ENCODE measurements around the gene NKAIN4. TPM values are rescaled to one million over a fixed set of nuclear protein-coding genes. Genes with fewer than 3 reads are reported as not detected.
A peak's percentile ranks its signal among the peaks of the same experiment; 100 is the strongest.

Gene NKAIN4
- total RNA-seq, 2 experiments from 2014 or later = not detected

DNA sequence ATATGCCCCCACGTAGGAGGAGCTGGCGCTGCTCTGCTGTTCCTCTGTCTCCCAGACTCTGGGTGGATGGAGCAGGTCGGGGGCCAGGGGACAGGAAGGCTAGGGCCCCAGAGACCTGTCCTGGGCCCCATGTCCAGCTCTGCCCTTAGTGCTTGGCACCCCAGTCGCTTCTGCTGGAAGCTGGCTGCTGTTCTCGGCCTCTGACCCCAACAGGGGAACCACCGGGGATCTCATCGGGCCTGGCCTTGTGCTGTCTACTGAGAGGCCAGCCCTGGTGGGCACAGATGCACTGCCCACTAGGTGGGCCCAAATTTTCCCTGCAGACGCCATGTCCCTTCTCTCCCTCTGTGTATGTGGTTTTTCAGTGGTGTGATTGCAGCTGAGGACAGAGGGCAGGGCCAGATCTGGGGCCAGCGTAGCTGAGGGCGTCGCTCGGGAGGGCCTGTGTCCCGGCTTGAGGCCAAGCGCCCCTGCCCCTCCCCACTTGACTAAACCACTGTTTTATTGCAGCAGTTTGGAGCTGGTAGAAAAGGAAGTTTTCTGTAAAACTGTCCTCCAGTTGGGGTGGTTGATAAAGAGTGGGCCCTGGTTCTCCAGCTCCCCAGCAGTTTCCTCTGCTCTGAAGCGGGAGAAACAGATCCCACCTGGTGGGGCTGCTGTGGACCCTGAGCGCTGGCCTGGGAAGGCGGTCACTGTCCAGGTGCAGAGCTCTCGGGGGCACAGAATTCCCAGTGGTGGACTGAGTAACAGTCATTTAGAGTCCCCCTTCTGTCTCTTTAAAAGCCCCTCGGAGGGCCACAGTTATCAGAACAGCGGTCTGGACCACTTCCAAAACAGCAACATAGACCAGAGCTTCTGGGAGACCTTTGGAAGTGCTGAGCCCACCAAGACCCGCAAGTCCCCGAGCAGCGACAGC is 32.8 kb upstream of the NKAIN4 start:
- ChIA-PET CTCF (no interaction called here), POLR2A (interaction anchor here (1.1 kb wide), 1 partner anchor 10 kb away, joined by 3 read pairs; no protein-coding TSS in a partner anchor)
- no peak for DNase-seq
- Mint-ChIP-seq H3K27ac (no peak overlapping the region), H3K4me1 (ENCODE audit: low read depth) (peaks cover 4% of the 10 kb centered on the region), H3K36me3 (ENCODE audit: low read depth) (peaks cover 3% of the 10 kb centered on the region), H3K9me3 (ENCODE audit: insufficient read depth) (no peaks in the 10 kb centered on the region), H3K27me3 (ENCODE audit: low read depth) (no peaks in the 10 kb centered on the region), H3K4me3 (no peak overlapping the region)
- no peak for ATAC-seq

DNA sequence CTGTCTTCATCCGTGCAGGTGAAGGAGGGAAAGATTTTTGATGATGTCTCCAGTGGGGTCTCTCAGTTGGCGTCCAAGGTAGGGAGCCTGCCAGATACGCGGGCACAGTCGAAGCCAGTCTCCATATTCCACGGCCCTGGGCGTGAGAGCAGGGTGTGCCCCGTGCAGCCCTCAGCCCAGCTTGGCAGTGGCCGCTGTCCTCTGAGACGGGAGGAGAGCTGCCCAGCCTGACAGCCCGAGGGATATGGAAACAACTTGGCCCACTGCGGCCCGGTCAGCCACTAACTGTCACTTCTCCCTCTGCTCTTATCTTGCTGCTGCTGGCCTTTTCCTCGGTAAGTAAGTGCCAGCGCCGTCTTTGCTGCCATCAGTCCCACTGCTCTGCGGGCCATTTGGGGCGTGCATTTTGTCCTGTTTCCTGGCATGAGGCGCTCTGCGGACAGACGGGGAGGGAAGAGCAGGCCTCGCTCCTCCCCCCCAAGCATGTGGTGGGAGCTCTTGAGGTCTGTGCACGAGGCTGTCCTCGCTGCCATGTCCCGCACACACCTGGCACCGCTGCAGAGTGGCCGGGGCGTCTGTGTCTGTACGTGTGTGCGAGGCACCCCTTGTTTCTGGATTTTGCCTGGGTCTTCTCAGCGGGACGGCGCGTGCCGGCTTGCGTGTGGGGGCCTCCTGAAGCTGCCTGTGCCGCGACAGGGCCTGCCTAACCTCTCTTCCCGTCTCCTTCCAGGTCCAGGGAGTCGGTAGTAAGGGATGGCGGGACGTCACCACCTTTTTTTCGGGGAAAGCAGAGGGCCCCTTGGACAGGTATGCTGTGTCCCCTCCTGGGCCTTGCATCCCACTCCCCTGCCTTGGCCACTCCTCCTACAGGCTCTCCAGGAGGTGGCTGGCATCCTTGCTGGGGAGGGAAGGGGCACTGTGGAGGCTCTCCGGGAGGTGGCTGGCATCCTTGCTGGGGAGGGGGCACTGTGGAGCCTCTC is 31.7 kb upstream of the NKAIN4 start:
- no peak for DNase-seq
- H3K27ac Mint-ChIP-seq = peak overlapping the region; percentile 60
- ChIA-PET POLR2A (interaction anchor here (1.0 to 1.1 kb wide), 2 partner anchors 9 to 10 kb away, joined by 3 read pairs; no protein-coding TSS in a partner anchor), CTCF (interaction anchor here (1.3 kb wide), 1 partner anchor 67 kb away, joined by 3 read pairs; no protein-coding TSS in a partner anchor)
- peaks cover 4% of the 10 kb centered on the region for H3K4me1 Mint-ChIP-seq (ENCODE audit: low read depth)
- ATAC-seq = no peak
- no peaks in the 10 kb centered on the region for H3K27me3 Mint-ChIP-seq (ENCODE audit: low read depth)
- H3K36me3 Mint-ChIP-seq (ENCODE audit: low read depth) = peaks cover 5% of the 10 kb centered on the region
- H3K9me3 Mint-ChIP-seq (ENCODE audit: insufficient read depth) = no peaks in the 10 kb centered on the region
- no peak overlapping the region for H3K4me3 Mint-ChIP-seq

DNA sequence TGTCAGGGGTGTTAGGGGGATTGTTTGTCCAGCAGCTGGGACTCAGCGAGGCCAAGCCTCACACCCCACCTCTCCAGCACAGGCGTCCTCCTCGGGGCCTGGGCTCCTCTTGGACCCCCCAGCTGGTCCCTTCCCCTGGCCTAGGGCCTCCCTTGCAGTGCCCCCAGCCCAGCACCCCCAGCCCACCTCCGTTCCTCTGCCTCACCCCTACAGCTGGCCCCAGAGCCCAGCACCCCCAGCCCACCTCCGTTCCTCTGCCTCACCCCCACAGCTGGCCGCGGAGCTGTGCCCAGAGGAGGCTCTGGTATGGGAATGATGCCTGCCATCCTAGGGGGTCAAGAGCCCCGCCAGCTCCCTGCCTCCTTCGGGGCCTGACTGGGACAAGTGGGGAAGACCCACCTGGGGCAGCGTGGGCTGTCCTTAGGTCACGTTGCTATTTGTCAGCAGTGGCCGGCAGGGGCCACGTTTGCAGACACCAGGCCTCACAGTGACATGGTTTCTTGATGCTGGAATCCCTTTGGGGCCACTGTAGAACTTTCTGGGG is 30.8 kb upstream of the NKAIN4 start:
- ChIA-PET CTCF (interaction anchor here (1.1 to 1.9 kb wide), 3 partner anchors 12 to 66 kb away, joined by 3 to 4 read pairs (median 3); partner anchors contain the start of gene ARFGAP1), POLR2A (interaction anchor here (1.0 to 2.8 kb wide), 3 partner anchors 9 to 14 kb away, joined by 3 to 7 read pairs (median 4); partner anchors contain the start of gene ARFGAP1)
- Mint-ChIP-seq H3K36me3 (ENCODE audit: low read depth) (peaks cover 8% of the 10 kb centered on the region), H3K4me1 (ENCODE audit: low read depth) (peaks cover 4% of the 10 kb centered on the region), H3K4me3 (peak overlapping the region; percentile 73), H3K9me3 (ENCODE audit: insufficient read depth) (no peaks in the 10 kb centered on the region), H3K27me3 (ENCODE audit: low read depth) (no peaks in the 10 kb centered on the region), H3K27ac (peak overlapping the region; percentile 85)
- no peak for DNase-seq
- ATAC-seq = no peak

DNA sequence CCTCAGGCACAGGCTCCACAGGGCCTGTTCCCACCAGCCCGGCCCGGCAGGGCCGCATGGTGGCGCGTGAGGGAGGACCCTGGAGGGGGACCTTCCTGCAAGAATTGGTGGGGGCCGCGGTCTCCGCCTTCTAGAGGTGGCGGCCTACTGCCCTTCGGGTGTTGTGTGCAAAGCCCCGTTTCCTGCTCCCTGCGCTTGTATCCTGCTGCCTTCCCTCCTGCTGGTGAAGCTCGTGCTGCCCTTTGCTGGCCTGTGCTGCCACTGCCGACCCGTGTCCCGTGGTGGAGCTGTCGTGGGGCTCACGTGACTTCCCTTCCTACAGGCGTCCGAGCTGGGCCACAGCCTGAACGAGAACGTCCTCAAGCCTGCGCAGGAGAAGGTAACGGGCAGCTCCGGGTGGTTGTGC is 30.3 kb upstream of the NKAIN4 start:
- ChIA-PET CTCF (interaction anchor here (1.1 to 1.9 kb wide), 3 partner anchors 12 to 66 kb away, joined by 3 to 4 read pairs (median 3); partner anchors contain the start of gene ARFGAP1), POLR2A (interaction anchor here (1.0 to 2.8 kb wide), 3 partner anchors 8 to 14 kb away, joined by 3 to 7 read pairs (median 4); partner anchors contain the start of gene ARFGAP1)
- DNase-seq (peak; percentile 29), ATAC-seq (peak; percentile 35)
- H3K9me3 Mint-ChIP-seq (ENCODE audit: insufficient read depth) = no peaks in the 10 kb centered on the region
- H3K4me3 Mint-ChIP-seq = peak overlapping the region; percentile 73
- no peaks in the 10 kb centered on the region for H3K27me3 Mint-ChIP-seq (ENCODE audit: low read depth)
- H3K27ac Mint-ChIP-seq = peak overlapping the region; percentile 85
- H3K36me3 Mint-ChIP-seq (ENCODE audit: low read depth) = peaks cover 8% of the 10 kb centered on the region
- peaks cover 4% of the 10 kb centered on the region for H3K4me1 Mint-ChIP-seq (ENCODE audit: low read depth)

DNA sequence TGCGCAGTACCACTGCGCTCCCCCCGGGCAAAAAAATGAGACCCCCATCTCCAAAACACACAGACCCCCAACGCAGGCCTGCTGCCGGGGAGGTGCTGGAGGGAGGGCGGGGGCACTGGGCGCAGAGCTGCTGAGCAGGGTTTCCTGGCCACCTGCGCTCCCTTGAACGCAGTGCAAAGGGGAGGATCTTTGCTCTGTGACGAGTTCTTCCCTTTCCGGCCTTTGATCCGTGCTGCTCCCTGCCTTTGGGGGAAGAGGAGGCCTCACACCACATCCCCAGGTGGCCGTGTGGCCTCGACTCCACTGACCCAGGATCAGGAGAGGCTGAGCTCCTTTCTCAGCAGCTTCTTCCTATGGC is 29.8 kb upstream of the NKAIN4 start:
- DNase-seq (peak; percentile 56), ATAC-seq (peak; percentile 69)
- H3K36me3 Mint-ChIP-seq (ENCODE audit: low read depth) = peaks cover 8% of the 10 kb centered on the region
- peak overlapping the region; percentile 73 for H3K4me3 Mint-ChIP-seq
- no peaks in the 10 kb centered on the region for H3K9me3 Mint-ChIP-seq (ENCODE audit: insufficient read depth)
- ChIA-PET CTCF (interaction anchor here (1.1 to 1.9 kb wide), 2 partner anchors 11 to 61 kb away, joined by 3 to 4 read pairs; partner anchors contain the start of gene ARFGAP1), POLR2A (interaction anchor here (1.3 to 2.8 kb wide), 2 partner anchors 11 to 13 kb away, joined by 4 to 7 read pairs; partner anchors contain the start of gene ARFGAP1)
- peaks cover 4% of the 10 kb centered on the region for H3K4me1 Mint-ChIP-seq (ENCODE audit: low read depth)
- no peaks in the 10 kb centered on the region for H3K27me3 Mint-ChIP-seq (ENCODE audit: low read depth)
- peak overlapping the region; percentile 83 for H3K27ac Mint-ChIP-seq

DNA sequence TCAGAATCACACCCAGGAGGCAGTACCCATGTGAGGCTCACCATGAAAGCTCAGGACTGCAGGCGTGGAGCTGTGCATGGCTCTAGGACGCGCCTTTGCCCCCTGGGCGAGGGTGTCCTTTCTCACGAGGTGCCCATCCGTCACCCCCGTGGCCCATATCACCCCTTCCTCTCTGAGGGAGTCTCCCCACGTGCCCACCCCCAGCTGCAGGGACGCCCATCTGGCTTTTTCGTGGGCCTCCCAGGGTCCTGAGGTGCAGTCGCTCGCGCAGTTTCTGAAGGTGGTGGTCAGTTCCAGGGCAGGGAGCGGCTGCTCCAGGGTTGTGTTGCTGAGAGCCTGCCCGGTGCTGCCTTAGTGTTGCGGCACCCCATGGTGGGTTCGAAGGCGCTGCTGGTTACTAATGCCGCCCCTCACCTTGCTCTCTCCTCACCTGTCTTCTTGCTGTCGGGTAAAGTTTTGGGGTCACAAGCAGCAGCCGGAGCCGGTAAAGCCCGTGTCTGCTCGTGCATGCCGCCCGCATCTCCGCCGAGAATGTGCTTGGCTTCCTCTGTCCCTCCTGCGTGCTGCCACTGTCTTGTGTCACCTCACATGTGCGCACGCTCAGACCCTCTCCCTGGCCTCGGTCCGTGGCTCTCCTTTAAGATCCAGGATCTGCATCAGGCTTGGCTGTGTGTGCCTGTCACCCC is 29.3 kb upstream of the NKAIN4 start:
- no peak for DNase-seq
- Mint-ChIP-seq H3K36me3 (ENCODE audit: low read depth) (peaks cover 11% of the 10 kb centered on the region), H3K9me3 (ENCODE audit: insufficient read depth) (no peaks in the 10 kb centered on the region), H3K27ac (peak overlapping the region; percentile 83), H3K4me3 (peak overlapping the region; percentile 73), H3K4me1 (ENCODE audit: low read depth) (peaks cover 4% of the 10 kb centered on the region), H3K27me3 (ENCODE audit: low read depth) (no peaks in the 10 kb centered on the region)
- CTCF ChIA-PET = interaction anchor here (1.9 kb wide), 1 partner anchor 11 kb away, joined by 4 read pairs; the partner anchor contains the start of gene ARFGAP1
- POLR2A ChIA-PET = interaction anchor here (2.8 kb wide), 1 partner anchor 11 kb away, joined by 7 read pairs; the partner anchor contains the start of gene ARFGAP1
- ATAC-seq = peak; percentile 4

DNA sequence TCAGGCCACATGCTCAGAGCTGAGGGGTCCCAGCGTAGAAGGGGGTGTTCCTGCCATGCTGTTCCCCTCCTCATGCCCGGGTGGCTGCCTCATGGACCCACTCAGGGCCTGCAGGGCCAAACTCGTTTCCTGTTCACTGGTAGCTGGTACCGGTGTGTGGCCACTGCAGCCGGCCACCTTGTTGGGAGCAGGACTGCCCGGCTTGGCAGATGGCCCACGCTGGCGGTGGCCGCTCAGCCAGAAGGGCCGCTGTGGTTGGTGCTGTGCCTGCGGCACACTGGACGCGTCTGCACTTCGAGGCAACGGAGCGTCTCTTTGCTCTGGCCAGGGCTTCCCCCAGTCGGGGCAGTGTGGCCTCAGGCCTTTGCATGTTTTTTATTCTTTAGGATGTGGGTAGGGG is 28.7 kb upstream of the NKAIN4 start:
- ChIA-PET CTCF (no interaction called here), POLR2A (interaction anchor here (0.7 to 2.8 kb wide), 2 partner anchors 10 to 12 kb away, joined by 3 to 7 read pairs; partner anchors contain the start of gene ARFGAP1)
- no peak for DNase-seq
- Mint-ChIP-seq H3K27me3 (ENCODE audit: low read depth) (no peaks in the 10 kb centered on the region), H3K4me3 (no peak overlapping the region), H3K27ac (no peak overlapping the region), H3K36me3 (ENCODE audit: low read depth) (peaks cover 11% of the 10 kb centered on the region), H3K4me1 (ENCODE audit: low read depth) (peaks cover 4% of the 10 kb centered on the region), H3K9me3 (ENCODE audit: insufficient read depth) (no peaks in the 10 kb centered on the region)
- no peak for ATAC-seq

DNA sequence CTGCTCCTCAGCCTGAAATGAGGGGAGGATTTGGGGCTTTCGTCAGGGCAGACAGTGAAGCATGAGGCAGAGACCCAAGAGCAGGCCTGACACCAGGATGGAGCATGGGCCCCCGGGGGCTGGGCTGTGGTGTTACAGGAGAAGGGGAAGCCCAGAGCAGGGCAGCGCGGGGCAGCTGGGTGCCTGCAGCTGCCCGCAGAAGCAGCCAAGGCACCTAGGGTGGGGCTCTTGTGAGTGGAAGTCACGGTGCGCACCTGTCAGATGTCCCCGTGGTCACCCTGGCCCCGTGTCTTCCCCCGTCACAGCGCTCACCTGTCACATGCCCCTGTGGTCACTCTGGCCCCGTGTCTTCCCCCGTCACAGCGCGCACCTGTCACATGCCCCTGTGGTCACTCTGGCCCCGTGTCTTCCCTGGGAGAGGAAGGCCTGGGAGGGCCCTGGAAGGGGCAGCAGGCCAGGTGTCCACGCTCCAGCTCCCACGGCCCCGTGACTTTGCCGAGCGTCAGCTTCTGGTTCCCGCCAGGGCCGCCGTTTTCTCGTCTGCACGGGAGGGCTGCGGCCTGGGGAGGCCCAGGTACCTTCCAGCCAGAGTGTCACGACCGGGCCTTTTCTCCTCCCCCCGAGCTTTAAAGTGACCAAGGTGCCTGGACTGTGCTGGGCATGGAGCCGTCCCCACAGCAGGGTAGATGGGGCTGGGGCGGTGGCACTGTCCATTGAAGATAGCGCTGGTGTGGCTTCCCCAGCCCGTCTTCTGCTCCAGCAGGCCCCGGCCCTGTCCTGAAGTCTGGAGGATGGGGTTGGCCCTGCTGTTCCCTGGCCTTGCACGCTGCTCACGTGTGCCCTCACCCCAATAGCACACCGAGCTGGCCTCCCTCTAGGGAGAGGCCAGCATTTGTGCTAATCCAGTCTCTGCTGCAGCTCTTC is 27.7 kb upstream of the NKAIN4 start:
- CTCF ChIA-PET = interaction anchor here (3.0 kb wide), 1 partner anchor 59 kb away, joined by 14 read pairs; no protein-coding TSS in a partner anchor
- peaks cover 4% of the 10 kb centered on the region for H3K4me1 Mint-ChIP-seq (ENCODE audit: low read depth)
- DNase-seq (no peak), ATAC-seq (no peak)
- H3K27ac Mint-ChIP-seq = peak overlapping the region; percentile 9
- H3K4me3 Mint-ChIP-seq = no peak overlapping the region
- H3K27me3 Mint-ChIP-seq (ENCODE audit: low read depth) = no peaks in the 10 kb centered on the region
- peaks cover 11% of the 10 kb centered on the region for H3K36me3 Mint-ChIP-seq (ENCODE audit: low read depth)
- POLR2A ChIA-PET = interaction anchor here (0.7 to 2.8 kb wide), 2 partner anchors 9 to 13 kb away, joined by 3 to 7 read pairs; partner anchors contain the start of gene ARFGAP1
- H3K9me3 Mint-ChIP-seq (ENCODE audit: insufficient read depth) = no peaks in the 10 kb centered on the region

DNA sequence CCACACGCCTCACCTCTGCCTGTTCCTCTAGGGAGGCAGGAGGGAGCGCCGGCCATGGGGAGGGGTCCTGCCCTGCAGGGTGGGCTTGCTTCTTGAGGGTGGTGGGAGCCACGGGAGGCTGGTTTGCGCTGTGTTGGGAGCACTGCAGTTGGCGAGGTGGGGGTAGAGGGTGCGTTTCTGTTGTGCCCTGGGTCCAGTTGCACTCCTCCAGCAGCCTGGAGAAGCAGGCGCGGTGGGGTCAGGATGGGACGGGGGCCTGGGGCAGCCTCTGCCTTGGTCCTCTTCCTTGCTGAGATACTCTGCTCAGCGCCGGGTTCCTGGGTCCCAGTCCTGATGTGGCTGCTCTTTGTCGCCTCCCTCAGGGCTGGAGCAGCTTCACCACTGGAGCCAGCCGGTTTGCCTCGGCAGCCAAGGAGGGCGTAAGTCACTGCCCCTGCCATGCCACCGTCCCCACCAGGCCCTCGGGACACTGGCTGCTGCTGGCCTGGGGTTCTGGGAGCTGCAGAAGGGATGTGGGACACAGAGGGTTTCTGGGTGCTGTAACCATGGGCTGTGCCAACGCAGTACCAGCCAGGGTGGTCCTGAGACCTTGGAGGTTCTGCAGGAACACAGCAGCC is 26.8 kb upstream of the NKAIN4 start:
- Mint-ChIP-seq H3K9me3 (ENCODE audit: insufficient read depth) (no peaks in the 10 kb centered on the region), H3K36me3 (ENCODE audit: low read depth) (peaks cover 13% of the 10 kb centered on the region), H3K4me3 (no peak overlapping the region), H3K27me3 (ENCODE audit: low read depth) (no peaks in the 10 kb centered on the region), H3K27ac (no peak overlapping the region), H3K4me1 (ENCODE audit: low read depth) (peaks cover 4% of the 10 kb centered on the region)
- ATAC-seq (no peak), DNase-seq (no peak)
- ChIA-PET POLR2A (interaction anchor here (1.1 kb wide), 1 partner anchor 16 kb away, joined by 4 read pairs; no protein-coding TSS in a partner anchor), CTCF (interaction anchor here (3.0 kb wide), 1 partner anchor 58 kb away, joined by 14 read pairs; no protein-coding TSS in a partner anchor)
